HG02943 (cell line): Measurements from ENCODE around the gene KCNQ5.
A peak's percentile ranks its signal among the peaks of the same experiment; 100 is the strongest.

Source experiments
- ATAC-seq: cut with Tn5 transposase; IDR thresholded peaks from one replicate; pipeline ENCODE4 v1.9.1; 2021; ENCODE audit warnings: mild to moderate bottlenecking, low read depth, moderate library complexity; ENCODE audit not compliant: unreplicated experiment

KCNQ5 gene

GRCh38 chr6:72672906-72673305 is 51.0 kb downstream of the KCNQ5 start:
- ATAC-seq: no peak

GRCh38 chr6:72674842-72675241 is 53.0 kb downstream of the KCNQ5 start:
- no peak for ATAC-seq

- ATAC-seq: no peak
Measured at GRCh38 chr6:72675396-72675795, 53.5 kb downstream of the KCNQ5 start.

- ATAC-seq: no peak
Measured at GRCh38 chr6:72676995-72677394, 55.1 kb downstream of the KCNQ5 start.

- ATAC-seq: no peak
Measured at GRCh38 chr6:72677740-72678139, 55.9 kb downstream of the KCNQ5 start.

GRCh38 chr6:72683797-72684196 is 61.9 kb downstream of the KCNQ5 start:
- ATAC-seq: peak; percentile 94

- ATAC-seq: peak; percentile 90
Measured at GRCh38 chr6:72689107-72689954, 67.5 kb downstream of the KCNQ5 start.

- no peak for ATAC-seq
Measured at GRCh38 chr6:72691249-72691648, 69.4 kb downstream of the KCNQ5 start.

GRCh38 chr6:72696055-72696454 is 74.2 kb downstream of the KCNQ5 start:
- no peak for ATAC-seq

- ATAC-seq: no peak
Measured at GRCh38 chr6:72699159-72699558, 77.3 kb downstream of the KCNQ5 start.

- ATAC-seq: no peak
Measured at GRCh38 chr6:72702421-72702820, 80.6 kb downstream of the KCNQ5 start.

- no peak for ATAC-seq
Measured at GRCh38 chr6:72703093-72703492, 81.2 kb downstream of the KCNQ5 start.

- ATAC-seq: no peak
Measured at GRCh38 chr6:72704979-72705378, 83.1 kb downstream of the KCNQ5 start.

- ATAC-seq: no peak
Measured at GRCh38 chr6:72709431-72709830, 87.6 kb downstream of the KCNQ5 start.

GRCh38 chr6:72711731-72712130 is 89.9 kb downstream of the KCNQ5 start:
- no peak for ATAC-seq

GRCh38 chr6:72712910-72713309 is 91.0 kb downstream of the KCNQ5 start:
- ATAC-seq: no peak

GRCh38 chr6:72715119-72715518 is 93.3 kb downstream of the KCNQ5 start:
- no peak for ATAC-seq

- no peak for ATAC-seq
Measured at GRCh38 chr6:72716916-72717315, 95.1 kb downstream of the KCNQ5 start.

GRCh38 chr6:72720464-72720863 is 98.6 kb downstream of the KCNQ5 start:
- no peak for ATAC-seq

GRCh38 chr6:72721346-72721745 is 99.5 kb downstream of the KCNQ5 start:
- ATAC-seq: no peak

GRCh38 chr6:72724545-72724944 is 102.7 kb downstream of the KCNQ5 start:
- ATAC-seq: peak; percentile 93

GRCh38 chr6:72728706-72729343 is 107.0 kb downstream of the KCNQ5 start:
- no peak for ATAC-seq
